ENCODE measurements around the gene GAB3.

- no peak for TF ChIP-seq CTCF (IDR thresholded peaks at IDR 0.05 in 2 of 3, conservative IDR thresholded peaks at IDR 0.05 in 1 of 3; ENCODE audit: insufficient read depth in 2 of 3, low read depth in 1 of 3, low read length in 3 of 3)
- no peak for TF ChIP-seq EZH2 (IDR thresholded peaks at IDR 0.05; ENCODE audit: borderline replicate concordance, low read depth, low read length)
Observed at GRCh38 chrX:154730253-154730891, 20.5 kb downstream of the GAB3 start.

All from K562 (cell line).